Neural crest cell (in vitro differentiated cells): Measurements from ENCODE around the gene MVB12B. TPM values are rescaled to one million over a fixed set of nuclear protein-coding genes. Genes with fewer than 3 reads are reported as not detected.

Experiments used
- DNase-seq: peaks from one replicate; pipeline ENCODE4 v3.0.0; 2021; ENCODE audit warnings: low read depth, mixed read lengths, low spot score
- H3K27ac Mint-ChIP-seq: one replicate; pipeline ENCODE4 v1.8.0; 2021; ENCODE audit warnings: mild to moderate bottlenecking, mixed read lengths; ENCODE audit not compliant: unreplicated experiment
- H3K27me3 Mint-ChIP-seq: 2 replicates; pipeline ENCODE4 v1.8.0; 2021; ENCODE audit warnings: low read depth, mild to moderate bottlenecking, mixed read lengths
- H3K36me3 Mint-ChIP-seq: 2 replicates; pipeline ENCODE4 v1.8.0; 2021; ENCODE audit warnings: low read depth, mild to moderate bottlenecking, mixed read lengths
- H3K4me1 Mint-ChIP-seq: 2 replicates; pipeline ENCODE4 v1.8.0; 2021; ENCODE audit warnings: mixed read lengths
- H3K4me3 Mint-ChIP-seq: one replicate; pipeline ENCODE4 v1.8.0; 2021; ENCODE audit warnings: mild to moderate bottlenecking, mixed read lengths
- H3K9me3 Mint-ChIP-seq: 2 replicates; pipeline ENCODE4 v1.8.0; 2021; ENCODE audit warnings: mixed read lengths
- CTCF ChIP-seq: fragments of 200-600 bp; sonication (generic); conservative IDR thresholded peaks from 2 replicates; pipeline ENCODE4 v1.5.0; 2021; ENCODE audit warnings: antibody characterized with exemption, mild to moderate bottlenecking
- total RNA-seq: library from RNA; stranded (reverse); gene quantifications from 2 replicates; pipeline ENCODE4 v1.2.1, GENCODE V29; 2021

The MVB12B gene
- total RNA-seq, 1 donor from 2014 or later: 68.1 TPM

- Mint-ChIP-seq H3K4me3 (no peak overlapping the region), H3K27me3 (no peaks in the 10 kb centered on the region), H3K27ac (no peak overlapping the region), H3K9me3 (no peaks in the 10 kb centered on the region), H3K4me1 (no peaks in the 10 kb centered on the region), H3K36me3 (peaks cover 6% of the 10 kb centered on the region)
- DNase-seq: no peak
- no peak for TF ChIP-seq CTCF
Observed at GRCh38 chr9:126465977-126466376, 139.3 kb downstream of the MVB12B start.

GRCh38 chr9:126468141-126468825 is 141.7 kb downstream of the MVB12B start:
- no peak for TF ChIP-seq CTCF
- peaks cover 16% of the 10 kb centered on the region for H3K4me1 Mint-ChIP-seq
- no peak overlapping the region for H3K27ac Mint-ChIP-seq
- H3K9me3 Mint-ChIP-seq: no peaks in the 10 kb centered on the region
- H3K36me3 Mint-ChIP-seq: peaks cover 6% of the 10 kb centered on the region
- H3K4me3 Mint-ChIP-seq: no peak overlapping the region
- H3K27me3 Mint-ChIP-seq: no peaks in the 10 kb centered on the region
- DNase-seq: no peak

GRCh38 chr9:126470241-126470993 is 143.8 kb downstream of the MVB12B start:
- no peaks in the 10 kb centered on the region for H3K27me3 Mint-ChIP-seq
- peaks cover 10% of the 10 kb centered on the region for H3K36me3 Mint-ChIP-seq
- no peak for TF ChIP-seq CTCF
- H3K9me3 Mint-ChIP-seq: no peaks in the 10 kb centered on the region
- peaks cover 16% of the 10 kb centered on the region for H3K4me1 Mint-ChIP-seq
- DNase-seq: no peak
- H3K27ac Mint-ChIP-seq: peak overlapping the region; percentile 47
- H3K4me3 Mint-ChIP-seq: no peak overlapping the region

- H3K36me3 Mint-ChIP-seq: peaks cover 10% of the 10 kb centered on the region
- peaks cover 16% of the 10 kb centered on the region for H3K4me1 Mint-ChIP-seq
- no peaks in the 10 kb centered on the region for H3K9me3 Mint-ChIP-seq
- no peaks in the 10 kb centered on the region for H3K27me3 Mint-ChIP-seq
- no peak for DNase-seq
- TF ChIP-seq CTCF: no peak
- H3K27ac Mint-ChIP-seq: no peak overlapping the region
- no peak overlapping the region for H3K4me3 Mint-ChIP-seq
Observed at GRCh38 chr9:126471084-126471624, 144.5 kb downstream of the MVB12B start.

GRCh38 chr9:126472198-126472947 is 145.7 kb downstream of the MVB12B start:
- no peak for DNase-seq
- peaks cover 16% of the 10 kb centered on the region for H3K36me3 Mint-ChIP-seq
- H3K4me1 Mint-ChIP-seq: peaks cover 16% of the 10 kb centered on the region
- no peak overlapping the region for H3K4me3 Mint-ChIP-seq
- no peaks in the 10 kb centered on the region for H3K27me3 Mint-ChIP-seq
- no peak for TF ChIP-seq CTCF
- H3K27ac Mint-ChIP-seq: peak overlapping the region; percentile 54
- H3K9me3 Mint-ChIP-seq: no peaks in the 10 kb centered on the region
